Activated T-cell treated with anti-CD3 and anti-CD28 coated beads for 24 hours (primary cell): ENCODE data around the gene KIR2DL3.

Experiments
- DNase-seq: peaks from one replicate; pipeline ENCODE4 v3.0.0-alpha.2; 2020; ENCODE audit warnings: low read depth

Gene KIR2DL3

GRCh38 chr19:54792814-54793213, 54.5 kb downstream of the KIR2DL3 start:
- DNase-seq: no peak

- DNase-seq: no peak
These were observed 57.4 kb downstream of the KIR2DL3 start for GRCh38 chr19:54795758-54796157.
